ENCODE measurements around the gene BTBD1. TPM values are rescaled to one million over a fixed set of nuclear protein-coding genes. Genes with fewer than 3 reads are reported as not detected.

BTBD1 gene
- total RNA-seq = 10 to 100 TPM; 52.9 to 53.3 TPM

GRCh38 chr15:83066734-83067637, at the start of gene BTBD1:
Gene BTBD1 (minus strand): TSS chr15:83067252. CDS start chr15:83067151, 101 bp downstream.
- intact Hi-C loops (cut with micrococcal nuclease) = loop anchor here (1.0 to 5.0 kb wide), 4 partner anchors 40 to 258 kb away; partner anchors contain the start of genes C15orf40, TM6SF1 and WHAMM

GRCh38 chr15:83115831-83116565, 48.9 kb upstream of the BTBD1 start:
- CTCF ChIA-PET = interaction anchor here (0.6 kb wide), 1 partner anchor 585 kb away, joined by 3 read pairs; no protein-coding TSS in a partner anchor
- no peak for DNase-seq
- H3K27me3 Mint-ChIP-seq = peaks cover 5% of the 10 kb centered on the region
- H3K4me1 Mint-ChIP-seq (ENCODE audit: low read depth) = no peaks in the 10 kb centered on the region
- no peaks in the 10 kb centered on the region for H3K9me3 Mint-ChIP-seq
- POLR2A ChIA-PET = no interaction called here
- intact Hi-C loops (cut with micrococcal nuclease) = loop anchor here (2.0 kb wide), 1 partner anchor 83 kb away; no protein-coding TSS in a partner anchor
- H3K36me3 Mint-ChIP-seq = no peaks in the 10 kb centered on the region
- H3K4me3 Mint-ChIP-seq = no peak overlapping the region
- peak overlapping the region; percentile 42 for H3K27ac Mint-ChIP-seq

More at GRCh38 chr15:83066734-83067637, at the start of gene BTBD1:
- Mint-ChIP-seq H3K27ac (peak within 1 kb of the TSS; percentile 85), H3K36me3 (peaks cover 10% of the 10 kb centered on the region), H3K4me1 (ENCODE audit: low read depth) (peaks cover 27% of the 10 kb centered on the region), H3K4me3 (peak within 1 kb of the TSS; percentile 86), H3K27me3 (no peaks in the 10 kb centered on the region), H3K9me3 (peaks cover 7% of the 10 kb centered on the region)
- ChIA-PET CTCF (interaction anchor here (1.6 kb wide), 2 partner anchors 9 to 55 kb away, joined by 6 to 12 read pairs; partner anchors contain the start of gene C15orf40), POLR2A (interaction anchor here (0.6 to 1.6 kb wide), 7 partner anchors 21 to 531 kb away, joined by 3 to 6 read pairs (median 4); partner anchors contain the start of genes C15orf40 and RAMAC)
- DNase-seq = peak; percentile 96

GRCh38 chr15:83115410-83115809, 48.4 kb upstream of the BTBD1 start:
- no peak overlapping the region for H3K4me3 Mint-ChIP-seq
- H3K9me3 Mint-ChIP-seq = no peaks in the 10 kb centered on the region
- peaks cover 8% of the 10 kb centered on the region for H3K27me3 Mint-ChIP-seq
- no peaks in the 10 kb centered on the region for H3K36me3 Mint-ChIP-seq
- peak; percentile 17 for DNase-seq
- peak overlapping the region; percentile 42 for H3K27ac Mint-ChIP-seq
- ChIA-PET CTCF (no interaction called here), POLR2A (no interaction called here)
- no peaks in the 10 kb centered on the region for H3K4me1 Mint-ChIP-seq (ENCODE audit: low read depth)
- intact Hi-C loops (cut with micrococcal nuclease) = no loop called here

- Mint-ChIP-seq H3K4me1 (ENCODE audit: low read depth) (no peaks in the 10 kb centered on the region), H3K9me3 (no peaks in the 10 kb centered on the region), H3K27ac (no peak overlapping the region), H3K27me3 (peaks cover 12% of the 10 kb centered on the region), H3K36me3 (no peaks in the 10 kb centered on the region), H3K4me3 (no peak overlapping the region)
- intact Hi-C loops (cut with micrococcal nuclease) = no loop called here
- DNase-seq = no peak
- ChIA-PET CTCF (no interaction called here), POLR2A (no interaction called here)
These were observed 47.8 kb upstream of the BTBD1 start for GRCh38 chr15:83114856-83115255.

GRCh38 chr15:83113881-83114674, 47.0 kb upstream of the BTBD1 start:
- H3K36me3 Mint-ChIP-seq = no peaks in the 10 kb centered on the region
- no peak for DNase-seq
- intact Hi-C loops (cut with micrococcal nuclease) = no loop called here
- no peak overlapping the region for H3K27ac Mint-ChIP-seq
- H3K4me1 Mint-ChIP-seq (ENCODE audit: low read depth) = no peaks in the 10 kb centered on the region
- ChIA-PET POLR2A (no interaction called here), CTCF (interaction anchor here (0.6 kb wide), 1 partner anchor 93 kb away, joined by 4 read pairs; no protein-coding TSS in a partner anchor)
- H3K4me3 Mint-ChIP-seq = no peak overlapping the region
- peaks cover 20% of the 10 kb centered on the region for H3K27me3 Mint-ChIP-seq
- H3K9me3 Mint-ChIP-seq = no peaks in the 10 kb centered on the region

GRCh38 chr15:83112956-83113299, 45.9 kb upstream of the BTBD1 start:
- Mint-ChIP-seq H3K4me1 (ENCODE audit: low read depth) (peaks cover 6% of the 10 kb centered on the region), H3K4me3 (no peak overlapping the region), H3K36me3 (no peaks in the 10 kb centered on the region), H3K27ac (no peak overlapping the region), H3K27me3 (peaks cover 30% of the 10 kb centered on the region), H3K9me3 (no peaks in the 10 kb centered on the region)
- DNase-seq = no peak
- CTCF ChIA-PET = no interaction called here
- POLR2A ChIA-PET = no interaction called here
- intact Hi-C loops (cut with micrococcal nuclease) = no loop called here

- intact Hi-C loops (cut with micrococcal nuclease) = no loop called here
- no peak for DNase-seq
- H3K36me3 Mint-ChIP-seq = no peaks in the 10 kb centered on the region
- peaks cover 7% of the 10 kb centered on the region for H3K4me1 Mint-ChIP-seq (ENCODE audit: low read depth)
- H3K27me3 Mint-ChIP-seq = peaks cover 30% of the 10 kb centered on the region
- no peak overlapping the region for H3K27ac Mint-ChIP-seq
- no peak overlapping the region for H3K4me3 Mint-ChIP-seq
- ChIA-PET CTCF (no interaction called here), POLR2A (no interaction called here)
- H3K9me3 Mint-ChIP-seq = no peaks in the 10 kb centered on the region
These were observed 45.3 kb upstream of the BTBD1 start for GRCh38 chr15:83112233-83112955.

- Mint-ChIP-seq H3K27ac (no peak overlapping the region), H3K9me3 (no peaks in the 10 kb centered on the region), H3K4me3 (no peak overlapping the region), H3K27me3 (peaks cover 35% of the 10 kb centered on the region), H3K4me1 (ENCODE audit: low read depth) (peaks cover 11% of the 10 kb centered on the region), H3K36me3 (no peaks in the 10 kb centered on the region)
- no peak for DNase-seq
- intact Hi-C loops (cut with micrococcal nuclease) = no loop called here
- ChIA-PET POLR2A (no interaction called here), CTCF (no interaction called here)
These were observed 44.1 kb upstream of the BTBD1 start for GRCh38 chr15:83111149-83111548.

GRCh38 chr15:83110381-83110780, 43.3 kb upstream of the BTBD1 start:
- H3K4me3 Mint-ChIP-seq = no peak overlapping the region

GRCh38 chr15:83109532-83109931, 42.5 kb upstream of the BTBD1 start:
- peaks cover 11% of the 10 kb centered on the region for H3K4me1 Mint-ChIP-seq (ENCODE audit: low read depth)
- ChIA-PET CTCF (no interaction called here), POLR2A (no interaction called here)
- H3K4me3 Mint-ChIP-seq = no peak overlapping the region
- no peaks in the 10 kb centered on the region for H3K36me3 Mint-ChIP-seq
- H3K27me3 Mint-ChIP-seq = peaks cover 41% of the 10 kb centered on the region
- DNase-seq = no peak
- no peaks in the 10 kb centered on the region for H3K9me3 Mint-ChIP-seq
- intact Hi-C loops (cut with micrococcal nuclease) = loop anchor here (2.0 to 5.0 kb wide), 2 partner anchors 42 to 99 kb away; partner anchors contain the start of genes BTBD1 and C15orf40
- H3K27ac Mint-ChIP-seq = no peak overlapping the region

More at GRCh38 chr15:83110381-83110780, 43.3 kb upstream of the BTBD1 start:
- no peaks in the 10 kb centered on the region for H3K36me3 Mint-ChIP-seq
- H3K27me3 Mint-ChIP-seq = peaks cover 40% of the 10 kb centered on the region
- intact Hi-C loops (cut with micrococcal nuclease) = no loop called here
- POLR2A ChIA-PET = no interaction called here
- no peak overlapping the region for H3K27ac Mint-ChIP-seq
- no peak for DNase-seq
- CTCF ChIA-PET = no interaction called here
- H3K9me3 Mint-ChIP-seq = no peaks in the 10 kb centered on the region
- peaks cover 11% of the 10 kb centered on the region for H3K4me1 Mint-ChIP-seq (ENCODE audit: low read depth)
